K562 (cell line): ENCODE data around the gene SART1. TPM values are rescaled to one million over a fixed set of nuclear protein-coding genes. Genes with fewer than 3 reads are reported as not detected.
A peak's percentile ranks its signal among the peaks of the same experiment; 100 is the strongest.

Experiments
- ATAC-seq: fragments of 200-7000 bp; cut with Tn5 transposase; 3 replicates; pipeline ENCODE4 v1.9.1; 2020; ENCODE audit warnings: moderate library complexity
- BruUV-seq: library from RNA; stranded (reverse); fragments of 400-500 nt; replicated peaks from 2 replicates; lab custom pipeline; 2021; lab: Mats Ljungman, UMichigan
- CTCF ChIA-PET: fragments of 300-600 bp; formaldehyde crosslinking; extraction: SDS; loops from one replicate; lab custom pipeline; 2021; ENCODE audit warnings: low intra/inter-chr PET ratio; lab: Yijun Ruan, JAX
- POLR2A ChIA-PET: fragments of 300-600, 350-650 bp; sonication (Branson Sonifier 250); formaldehyde crosslinking; extraction: SDS; loops from one replicate; lab custom pipeline; 2021; ENCODE audit warnings: antibody characterized with exemption, inconsistent platforms; lab: Yijun Ruan, JAX
- DNase-seq, 4 experiments: peaks; one replicate each; pipeline versions ENCODE4 v3.0.0 to v3.0.0-alpha.2; 2011 to 2018; ENCODE audit warnings: low spot score in 3 of 4, mixed read lengths in 3 of 4; ENCODE audit errors: extremely low read depth in 1 of 4
- FAIRE-seq: peaks from 2 replicates; lab custom pipeline; 2011; peaks lifted over from hg19 to GRCh38; lab: Jason Lieb, UNC
- H2AFZ ChIP-seq: 2 replicates; pipeline ENCODE4 v1.6.0; 2011; ENCODE audit warnings: low read depth, low read length, control low read depth, inconsistent platforms
- H3K27ac ChIP-seq: fragments of 200-600 bp; 3 replicates; pipeline ENCODE4 v1.8.0; 2011; ENCODE audit warnings: low read depth, mild to moderate bottlenecking, control low read depth, inconsistent platforms, low read length, moderate library complexity, mixed read lengths; ENCODE audit errors: extremely low read depth
- H3K27me3 ChIP-seq, 2 experiments: fragments of 300-600 bp in 1 of 2; 2 replicates in 1 of 2; 3 replicates in 1 of 2; pipeline versions ENCODE4 v1.6.0 to v1.8.0; 2011; ENCODE audit warnings: inconsistent platforms in 2 of 2, low read length in 2 of 2, mild to moderate bottlenecking in 1 of 2, mixed read lengths in 1 of 2, moderate library complexity in 1 of 2; ENCODE audit not compliant: control insufficient read depth in 2 of 2, insufficient read depth in 2 of 2
- H3K36me3 ChIP-seq: fragments of 300-600 bp; 3 replicates; pipeline ENCODE4 v1.8.0; 2011; ENCODE audit warnings: mild to moderate bottlenecking, low read length, inconsistent platforms; ENCODE audit not compliant: control insufficient read depth, insufficient read depth
- H3K4me1 ChIP-seq, 2 experiments: fragments of 200-600 bp in 1 of 2; replicated peaks in 1 of 2; 2 replicates in 1 of 2; 3 replicates in 1 of 2; pipeline versions ENCODE4 v1.5.1 to v1.8.0; 2011; ENCODE audit warnings: inconsistent platforms in 2 of 2, low read length in 2 of 2, mild to moderate bottlenecking in 1 of 2, mixed read lengths in 1 of 2, moderate library complexity in 1 of 2; ENCODE audit not compliant: control insufficient read depth in 2 of 2, insufficient read depth in 2 of 2
- H3K4me2 ChIP-seq: 2 replicates; pipeline ENCODE4 v1.6.1; 2011; ENCODE audit warnings: low read length, control low read depth, inconsistent platforms, mixed read lengths; ENCODE audit not compliant: insufficient read depth
- H3K4me3 ChIP-seq: fragments of 200-600 bp; sonication (generic), shearing (Covaris generic); 2 replicates; pipeline ENCODE4 v1.5.1; 2016; ENCODE audit warnings: control low read depth, inconsistent platforms
- H3K79me2 ChIP-seq: fragments of 200-600 bp; 3 replicates; pipeline ENCODE4 v1.8.0; 2011; ENCODE audit warnings: low read length, inconsistent platforms; ENCODE audit not compliant: control insufficient read depth, insufficient read depth
- H3K9ac ChIP-seq, 2 experiments: 2 replicates each; pipeline versions ENCODE4 v1.6.0 to v1.6.1; 2011; ENCODE audit warnings: low read depth in 2 of 2, low read length in 2 of 2, control low read depth in 1 of 2, inconsistent platforms in 1 of 2, mild to moderate bottlenecking in 1 of 2, mixed read lengths in 1 of 2; ENCODE audit not compliant: insufficient read depth in 1 of 2
- H3K9me1 ChIP-seq: one replicate; pipeline ENCODE4 v1.6.0; 2011; ENCODE audit warnings: inconsistent platforms, mild to moderate bottlenecking, low read length, moderate library complexity; ENCODE audit not compliant: control insufficient read depth, insufficient read depth
- H3K9me3 ChIP-seq: replicated peaks from 2 replicates; pipeline ENCODE4 v1.5.1; 2011; ENCODE audit warnings: low read depth, low read length, inconsistent platforms; ENCODE audit not compliant: control insufficient read depth, insufficient read depth
- H4K20me1 ChIP-seq: replicated peaks from 2 replicates; pipeline ENCODE4 v1.6.1; 2011; ENCODE audit warnings: low read length, inconsistent platforms, mixed read lengths; ENCODE audit not compliant: control insufficient read depth, insufficient read depth
- CBFA2T2 ChIP-seq: fragments of 450-650 bp; conservative IDR thresholded peaks from 2 replicates; pipeline ENCODE4 v1.6.1; 2017; ENCODE audit warnings: mild to moderate bottlenecking
- MYNN ChIP-seq, 2 experiments: sonication (generic); formaldehyde crosslinking in 1 of 2; IDR thresholded peaks; 2 replicates each; pipeline versions ENCODE4 v1.5.0 to v1.6.1; 2016 to 2020; ENCODE audit warnings: antibody characterized with exemption in 1 of 2, missing genetic modification reagents in 1 of 2
- PHF21A ChIP-seq: fragments of 450-650 bp; IDR thresholded peaks from 2 replicates; pipeline ENCODE4 v1.6.1; 2017; ENCODE audit warnings: low read depth, borderline replicate concordance
- POLR2AphosphoS5 ChIP-seq: IDR thresholded peaks from 2 replicates; pipeline ENCODE4 v1.6.1; 2011; ENCODE audit warnings: mild to moderate bottlenecking, low read depth, low read length, moderate library complexity; ENCODE audit not compliant: control insufficient read depth, insufficient read depth
- ZC3H8 ChIP-seq: fragments of 450-650 bp; IDR thresholded peaks from 2 replicates; pipeline ENCODE4 v1.6.1; 2017
- WGBS: fragments of 100-300 bp; shearing (Covaris generic); methylation state at CpG from one replicate; pipeline ENCODE4 v1.1.6; 2016; ENCODE audit warnings: low coverage, mixed read lengths; ENCODE audit not compliant: insufficient coverage; ENCODE audit errors: missing lambda C conversion rate; 5-methylcytosine and 5-hydroxymethylcytosine counted together
- in situ Hi-C: fragments of 300-500 bp; cut with MboI; formaldehyde crosslinking; loops from 4 replicates; pipeline ENCODE4 v1.15.0; 2018; ENCODE audit warnings: inconsistent platforms, mixed read lengths
- intact Hi-C: fragments of 100-400 bp; cut with micrococcal nuclease; formaldehyde crosslinking; loops from 2 replicates; pipeline ENCODE4 v1.14.2; 2022
- polyA plus RNA-seq, 8 experiments: library from polyadenylated mRNA; depleted of rRNA in 4 of 8; stranded (reverse) in 5 of 8; unstranded in 3 of 8; fragments of >200 nt; fragmentation: Nextera tagmentation in 2 of 8; fragmentation: Illumina TruSeq in 1 of 8; extraction: Ambion mirVana in 2 of 8; extraction: Trizol in 1 of 8; gene quantifications; 2 replicates each; pipeline versions ENCODE4 v1.2.1 to v1.2.3, GENCODE V29; 2011 to 2014; ENCODE audit warnings: inconsistent platforms in 1 of 8, missing spikeins in 1 of 8
- total RNA-seq, 7 experiments: library from RNA; depleted of rRNA in 6 of 7; stranded (reverse); fragments of >200 nt in 6 of 7; fragmentation: Illumina TruSeq in 2 of 7; extraction: Trizol in 2 of 7; gene quantifications; 2 replicates each; pipeline versions ENCODE4 v1.2.1 to v1.2.3, GENCODE V29; 2011 to 2021; ENCODE audit warnings: low replicate concordance in 1 of 7
- TF ChIP-seq, protein P1 (sequence below): fragments of 450-650 bp; IDR thresholded peaks from 2 replicates; pipeline ENCODE4 v1.6.1; 2016; ENCODE audit warnings: mild to moderate bottlenecking

SART1 gene
- total and polyA plus RNA-seq, 9 of the 15 experiments (the other 6 are each of a cell fraction or from before 2014, with no cell fraction given), result 4.8 to 84.1 (median 31.7) TPM

DNA sequence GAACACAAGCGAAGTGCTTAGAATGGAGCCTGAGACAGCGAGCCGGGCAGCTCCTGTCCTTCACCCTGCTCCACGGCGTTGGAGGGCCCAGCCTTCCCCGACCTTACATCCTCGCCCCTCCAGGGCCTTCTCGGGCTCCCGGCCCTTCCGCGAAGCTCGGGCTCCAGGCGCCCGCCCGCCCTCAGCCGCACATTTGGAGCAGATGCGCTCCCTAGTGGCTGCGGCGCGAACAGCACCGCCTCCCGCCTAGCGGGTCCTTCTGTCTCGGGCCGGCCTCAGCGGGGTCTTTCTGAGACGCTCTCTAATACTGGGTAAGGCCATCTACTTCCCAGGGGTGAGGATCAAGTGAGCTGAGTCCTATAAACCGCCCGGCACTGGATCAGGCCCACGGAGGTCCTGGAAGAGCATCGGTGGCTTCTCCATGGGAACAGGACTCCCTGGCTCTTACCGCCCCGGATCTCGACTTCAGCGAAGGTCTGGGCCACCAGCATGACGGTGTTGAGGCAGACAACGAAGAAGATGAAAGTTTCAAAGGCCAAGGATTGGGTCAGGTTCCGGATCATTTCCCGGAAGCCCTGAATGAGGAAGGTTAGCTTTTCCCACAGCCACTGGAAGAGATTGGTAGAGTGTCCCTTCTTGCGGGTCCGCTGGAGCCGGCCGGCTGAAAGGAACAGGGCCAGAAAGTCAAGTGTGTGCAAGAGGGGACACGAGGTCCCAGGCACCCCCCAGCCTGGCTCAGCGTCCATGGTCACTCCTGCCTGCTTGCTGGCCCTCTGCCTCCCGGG, 61.1 kb downstream of the SART1 start:
- Histone ChIP-seq H3K9ac (peak overlapping the region; percentile 53 to 80), H3K9me1 (peaks cover 5% of the 10 kb centered on the region), H3K4me1 (peaks cover 13 to 53% of the 10 kb centered on the region in 2 experiments), H3K27ac (no peak overlapping the region; the same call in 2 of the 3 replicates), H3K4me3 (peak overlapping the region; percentile 26; the same call in 1 of the 2 replicates), H3K4me2 (peak overlapping the region; percentile 83), H3K79me2 (no peaks in the 10 kb centered on the region), H4K20me1 (no peaks in the 10 kb centered on the region), H2AFZ (peak overlapping the region; percentile 97), H3K9me3 (no peaks in the 10 kb centered on the region), H3K27me3 (no peaks in the 10 kb centered on the region), H3K36me3 (no peaks in the 10 kb centered on the region)
- 7% methylated on average over 30 of the region's 46 CpGs for WGBS
- ChIA-PET CTCF (interaction anchor here (0.5 to 1.3 kb wide), 4 partner anchors 33 to 608 kb away, joined by 4 to 6 read pairs (median 4); no protein-coding TSS in a partner anchor), POLR2A (interaction anchor here (0.6 to 1.6 kb wide), 14 partner anchors 10 to 521 kb away, joined by 3 to 13 read pairs (median 3); partner anchors contain the start of genes BANF1, CCDC85B, CST6 and FOSL1)
- peak; percentile 82 for FAIRE-seq
- intact Hi-C loops, result loop anchor here (1.0 kb wide), 1 partner anchor 33 kb away; no protein-coding TSS in a partner anchor
- DNase-seq, result peak; percentile 87 to 90 (median 90)
- no TSS peak for BruUV-seq
- in situ Hi-C loops, result no loop called here
- peak; percentile 94 for ATAC-seq
- no peak for TF ChIP-seq ZC3H8
- TF ChIP-seq POLR2AphosphoS5, result no peak
- no peak for TF ChIP-seq CBFA2T2
- TF ChIP-seq, protein P1, sequence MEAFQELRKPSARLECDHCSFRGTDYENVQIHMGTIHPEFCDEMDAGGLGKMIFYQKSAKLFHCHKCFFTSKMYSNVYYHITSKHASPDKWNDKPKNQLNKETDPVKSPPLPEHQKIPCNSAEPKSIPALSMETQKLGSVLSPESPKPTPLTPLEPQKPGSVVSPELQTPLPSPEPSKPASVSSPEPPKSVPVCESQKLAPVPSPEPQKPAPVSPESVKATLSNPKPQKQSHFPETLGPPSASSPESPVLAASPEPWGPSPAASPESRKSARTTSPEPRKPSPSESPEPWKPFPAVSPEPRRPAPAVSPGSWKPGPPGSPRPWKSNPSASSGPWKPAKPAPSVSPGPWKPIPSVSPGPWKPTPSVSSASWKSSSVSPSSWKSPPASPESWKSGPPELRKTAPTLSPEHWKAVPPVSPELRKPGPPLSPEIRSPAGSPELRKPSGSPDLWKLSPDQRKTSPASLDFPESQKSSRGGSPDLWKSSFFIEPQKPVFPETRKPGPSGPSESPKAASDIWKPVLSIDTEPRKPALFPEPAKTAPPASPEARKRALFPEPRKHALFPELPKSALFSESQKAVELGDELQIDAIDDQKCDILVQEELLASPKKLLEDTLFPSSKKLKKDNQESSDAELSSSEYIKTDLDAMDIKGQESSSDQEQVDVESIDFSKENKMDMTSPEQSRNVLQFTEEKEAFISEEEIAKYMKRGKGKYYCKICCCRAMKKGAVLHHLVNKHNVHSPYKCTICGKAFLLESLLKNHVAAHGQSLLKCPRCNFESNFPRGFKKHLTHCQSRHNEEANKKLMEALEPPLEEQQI, result no peak
- 0 out of 2 replicates have a peak, but pooled peaks have one; percentile 20 for TF ChIP-seq MYNN (IDR thresholded peaks at IDR 0.05)
- no peak for TF ChIP-seq MYNN (CRISPR knock-in tag; IDR thresholded peaks at IDR 0.05)
- peak; percentile 29; the same call in 1 of the 2 replicates for TF ChIP-seq PHF21A
